Mucosa of rectum (tissue), 2 donors: Measurements from ENCODE around the gene PRRG2.

Experiments used
- H3K27ac ChIP-seq, 2 donors: one replicate each; pipeline ENCODE4 v1.7.0; 2013; ENCODE audit warnings: inconsistent platforms in 2 of 2, low read depth in 2 of 2, low read length in 2 of 2
- H3K27me3 ChIP-seq, 2 donors: one replicate each; pipeline ENCODE4 v1.7.0; 2013; ENCODE audit warnings: low read length in 2 of 2; ENCODE audit not compliant: control insufficient read depth in 2 of 2, insufficient read depth in 2 of 2
- H3K36me3 ChIP-seq, 2 donors: one replicate each; pipeline ENCODE4 v1.7.0; 2013; ENCODE audit warnings: low read length in 2 of 2; ENCODE audit not compliant: control insufficient read depth in 2 of 2, insufficient read depth in 2 of 2
- H3K4me1 ChIP-seq, 2 donors: one replicate each; pipeline ENCODE4 v1.7.0; 2013; ENCODE audit warnings: low read length in 2 of 2, mild to moderate bottlenecking in 1 of 2; ENCODE audit not compliant: control insufficient read depth in 2 of 2, insufficient read depth in 2 of 2
- H3K4me3 ChIP-seq, 2 donors: one replicate each; pipeline ENCODE4 v1.7.0; 2013; ENCODE audit warnings: low read length in 2 of 2
- H3K9ac ChIP-seq, 2 donors: one replicate each; pipeline ENCODE4 v1.7.0; 2013; ENCODE audit warnings: low read length in 2 of 2, low read depth in 1 of 2, mild to moderate bottlenecking in 1 of 2
- H3K9me3 ChIP-seq, 2 donors: one replicate each; pipeline ENCODE4 v1.7.0; 2013; ENCODE audit warnings: low read length in 2 of 2; ENCODE audit not compliant: control insufficient read depth in 2 of 2
- donor health status: healthy.
- donor health status: Normal muscosa, but diverticular disease.

The PRRG2 gene

GRCh38 chr19:49637821-49638738, 57.0 kb downstream of the PRRG2 start:
- Histone ChIP-seq H3K9ac (peak overlapping the region; percentile 75 to 94), H3K4me3 (peak overlapping the region; percentile 51 to 84), H3K4me1 (peaks cover 26 to 33% of the 10 kb centered on the region in 2 donors)

GRCh38 chr19:49639401-49640112, 58.4 kb downstream of the PRRG2 start:
- H3K4me1 ChIP-seq: peaks cover 33 to 39% of the 10 kb centered on the region in 2 donors
- H3K9ac ChIP-seq: peak overlapping the region; percentile 84 to 94
- no peaks in the 10 kb centered on the region for H3K27me3 ChIP-seq
- H3K36me3 ChIP-seq: peaks cover 0 to 6% of the 10 kb centered on the region in 2 donors
- H3K27ac ChIP-seq: peak overlapping the region; percentile 88 to 100
- H3K9me3 ChIP-seq: no peaks in the 10 kb centered on the region
- H3K4me3 ChIP-seq: peak overlapping the region; percentile 57 to 84

More at GRCh38 chr19:49637821-49638738, 57.0 kb downstream of the PRRG2 start:
- peaks cover 0 to 6% of the 10 kb centered on the region in 2 donors for H3K36me3 ChIP-seq
- no peaks in the 10 kb centered on the region for H3K27me3 ChIP-seq
- H3K27ac ChIP-seq: peak overlapping the region; percentile 81 to 86
- H3K9me3 ChIP-seq: no peaks in the 10 kb centered on the region

- peak within 1 kb of the TSS; percentile 99 to 100 for H3K27ac ChIP-seq
- H3K27me3 ChIP-seq: no peaks in the 10 kb centered on the region
- H3K9ac ChIP-seq: peak within 1 kb of the TSS; percentile 94 to 99
- peaks cover 33 to 41% of the 10 kb centered on the region in 2 donors for H3K4me1 ChIP-seq
- H3K4me3 ChIP-seq: peak within 1 kb of the TSS; percentile 74 to 85
- H3K9me3 ChIP-seq: no peaks in the 10 kb centered on the region
- H3K36me3 ChIP-seq: peaks cover under 1 to 13% of the 10 kb centered on the region in 2 donors
Observed at GRCh38 chr19:49640113-49640898, 59.2 kb downstream of the PRRG2 start, which contains the start of gene RRAS. Gene RRAS, minus strand, starts transcription at chr19:49640143. Its CDS starts 45 bp downstream, at chr19:49640098.
